HUES48 (cell line): ENCODE measurements around the gene COQ7.
A peak's percentile ranks its signal among the peaks of the same experiment; 100 is the strongest.

ENCODE experiments used
- H3K27ac ChIP-seq: one replicate; pipeline ENCODE4 v1.7.0; 2013; ENCODE audit warnings: low read depth, low read length, inconsistent platforms
- H3K27me3 ChIP-seq: 2 replicates; pipeline ENCODE4 v1.6.1; 2013; ENCODE audit warnings: mild to moderate bottlenecking, low read length; ENCODE audit not compliant: control insufficient read depth, insufficient read depth
- H3K36me3 ChIP-seq: 2 replicates; pipeline ENCODE4 v1.6.1; 2013; ENCODE audit warnings: low read length; ENCODE audit not compliant: control insufficient read depth, insufficient read depth
- H3K4me1 ChIP-seq: 2 replicates; pipeline ENCODE4 v1.6.1; 2013; ENCODE audit warnings: mild to moderate bottlenecking, low read length; ENCODE audit not compliant: control insufficient read depth, insufficient read depth
- H3K4me3 ChIP-seq: 2 replicates; pipeline ENCODE4 v1.5.1; 2013; ENCODE audit warnings: mild to moderate bottlenecking, low read depth, low read length
- H3K9ac ChIP-seq: 2 replicates; pipeline ENCODE4 v1.6.1; 2013; ENCODE audit warnings: mild to moderate bottlenecking, low read depth, low read length, moderate library complexity
- H3K9me3 ChIP-seq: 2 replicates; pipeline ENCODE4 v1.6.1; 2013; ENCODE audit warnings: low read length; ENCODE audit not compliant: control insufficient read depth, insufficient read depth

Gene COQ7

GRCh38 chr16:19067349-19068236 is at the start of gene COQ7:
TSS of gene COQ7 (plus strand) at chr16:19067614. CDS start at chr16:19067665, 51 bp downstream.
- no peaks in the 10 kb centered on the region for H3K27me3 ChIP-seq

GRCh38 chr16:19020689-19021088 is 46.7 kb upstream of the COQ7 start:
- no peak overlapping the region for H3K27ac ChIP-seq
- no peak overlapping the region for H3K4me3 ChIP-seq
- no peaks in the 10 kb centered on the region for H3K4me1 ChIP-seq
- peaks cover 10% of the 10 kb centered on the region; the same call in 1 of the 2 replicates for H3K36me3 ChIP-seq
- no peaks in the 10 kb centered on the region for H3K27me3 ChIP-seq
- H3K9ac ChIP-seq = no peak overlapping the region
- no peaks in the 10 kb centered on the region for H3K9me3 ChIP-seq

More at GRCh38 chr16:19067349-19068236, at the start of gene COQ7:
- H3K36me3 ChIP-seq = peaks cover 4% of the 10 kb centered on the region; the same call in 1 of the 2 replicates
- peak within 1 kb of the TSS; percentile 86 for H3K4me3 ChIP-seq
- peak within 1 kb of the TSS; percentile 100 for H3K27ac ChIP-seq
- no peaks in the 10 kb centered on the region for H3K9me3 ChIP-seq
- H3K9ac ChIP-seq = peak within 1 kb of the TSS; percentile 98
- no peaks in the 10 kb centered on the region; the same call in 1 of the 2 replicates for H3K4me1 ChIP-seq

DNA sequence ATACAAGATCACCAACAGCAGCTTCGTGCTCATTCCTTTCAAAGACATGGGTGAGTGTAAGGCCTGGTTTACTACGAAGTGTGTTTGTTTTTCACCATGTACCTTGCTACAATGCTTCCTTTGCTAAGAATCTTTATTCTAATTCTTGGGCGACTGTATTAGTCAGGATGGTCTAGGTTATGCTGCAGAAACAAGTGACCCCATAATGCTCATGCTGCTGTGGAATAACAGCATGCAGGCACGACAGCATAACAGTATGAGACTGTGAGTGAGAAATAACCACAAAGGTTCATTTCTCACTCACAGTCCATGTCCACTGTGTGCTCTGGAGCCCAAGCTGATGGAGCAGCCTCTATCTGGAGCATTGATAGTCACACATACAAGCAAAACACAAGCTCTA is 45.7 kb upstream of the COQ7 start:
- Histone ChIP-seq H3K36me3 (peaks cover 7% of the 10 kb centered on the region; the same call in 1 of the 2 replicates), H3K4me3 (no peak overlapping the region), H3K9ac (no peak overlapping the region), H3K9me3 (no peaks in the 10 kb centered on the region), H3K27ac (no peak overlapping the region), H3K27me3 (no peaks in the 10 kb centered on the region), H3K4me1 (no peaks in the 10 kb centered on the region)

- Histone ChIP-seq H3K9me3 (no peaks in the 10 kb centered on the region), H3K36me3 (peaks cover 4% of the 10 kb centered on the region; the same call in 1 of the 2 replicates), H3K27me3 (no peaks in the 10 kb centered on the region), H3K9ac (no peak overlapping the region), H3K4me1 (no peaks in the 10 kb centered on the region), H3K27ac (no peak overlapping the region), H3K4me3 (no peak overlapping the region)
These were observed 40.0 kb upstream of the COQ7 start for GRCh38 chr16:19027416-19027815.

DNA sequence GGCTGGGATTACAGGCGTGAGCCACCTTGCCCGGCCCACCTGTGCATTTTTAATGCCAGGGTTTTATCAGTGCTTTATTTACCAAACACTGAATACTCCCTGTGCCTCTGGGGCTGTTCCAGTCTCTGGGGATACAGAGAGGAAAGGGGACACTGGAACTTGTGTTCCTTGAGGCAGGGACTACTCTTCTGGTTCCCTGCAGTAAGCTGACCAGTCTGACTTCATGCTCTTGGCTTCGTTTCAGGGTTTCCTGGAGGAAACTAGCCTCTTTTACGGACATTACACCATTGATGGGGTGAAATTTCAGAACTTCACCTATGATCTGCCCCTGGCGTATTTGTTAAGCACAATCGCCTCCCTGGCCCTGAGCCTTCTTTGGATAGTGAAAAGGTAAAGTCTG is 37.4 kb upstream of the COQ7 start:
- no peak overlapping the region for H3K4me3 ChIP-seq
- H3K9me3 ChIP-seq = no peaks in the 10 kb centered on the region
- H3K27me3 ChIP-seq = no peaks in the 10 kb centered on the region
- no peak overlapping the region for H3K9ac ChIP-seq
- no peak overlapping the region for H3K27ac ChIP-seq
- H3K36me3 ChIP-seq = 0 out of 2 replicates have a peak, but pooled peaks cover 4% of the 10 kb centered on the region
- no peaks in the 10 kb centered on the region for H3K4me1 ChIP-seq

DNA sequence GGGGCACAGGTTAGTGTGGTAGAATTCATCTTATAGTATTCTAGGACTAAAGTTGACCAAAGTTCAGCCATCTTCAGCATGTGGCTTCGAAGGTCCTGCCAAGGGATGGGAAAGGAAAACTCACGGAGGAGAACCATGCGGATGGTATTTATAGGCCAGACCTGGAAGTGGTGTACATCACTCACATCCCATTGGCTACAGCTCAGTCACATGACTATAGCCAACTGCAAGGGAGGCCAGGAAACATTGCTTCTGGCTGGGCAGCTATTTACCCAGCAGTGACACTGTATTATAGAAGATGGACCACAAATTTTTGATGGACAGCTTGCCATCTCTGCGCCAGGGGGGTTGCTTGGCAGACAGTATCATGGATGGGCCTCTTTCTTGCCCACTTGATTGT is 35.7 kb upstream of the COQ7 start:
- Histone ChIP-seq H3K27me3 (no peaks in the 10 kb centered on the region), H3K36me3 (0 out of 2 replicates have a peak, but pooled peaks cover 4% of the 10 kb centered on the region), H3K9ac (no peak overlapping the region), H3K4me1 (no peaks in the 10 kb centered on the region), H3K27ac (no peak overlapping the region), H3K9me3 (no peaks in the 10 kb centered on the region), H3K4me3 (no peak overlapping the region)

DNA sequence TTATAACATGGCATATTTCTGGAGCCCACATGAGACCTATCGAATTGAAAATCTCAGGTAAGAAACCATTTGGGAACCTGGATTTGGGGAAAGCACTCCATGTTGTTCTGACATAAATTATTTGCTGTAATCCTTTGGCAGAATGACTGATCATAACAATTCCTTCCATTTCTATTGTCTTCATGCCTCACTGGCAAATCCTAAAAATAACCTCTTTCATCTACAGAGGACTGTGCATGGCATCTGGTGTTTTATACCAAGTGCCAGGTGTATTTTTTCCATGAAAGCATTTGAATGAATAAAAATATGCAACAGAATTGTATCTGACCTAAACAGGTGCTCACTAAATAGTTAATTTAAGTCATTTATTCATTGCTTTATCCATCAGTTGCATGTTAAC is 33.7 kb upstream of the COQ7 start:
- Histone ChIP-seq H3K27me3 (no peaks in the 10 kb centered on the region), H3K9me3 (no peaks in the 10 kb centered on the region), H3K4me3 (no peak overlapping the region), H3K9ac (no peak overlapping the region), H3K36me3 (no peaks in the 10 kb centered on the region), H3K27ac (no peak overlapping the region), H3K4me1 (no peaks in the 10 kb centered on the region)

GRCh38 chr16:19040400-19040799 is 27.0 kb upstream of the COQ7 start:
- no peak overlapping the region for H3K9ac ChIP-seq
- H3K9me3 ChIP-seq = no peaks in the 10 kb centered on the region
- no peak overlapping the region for H3K4me3 ChIP-seq
- H3K27ac ChIP-seq = no peak overlapping the region
- 0 out of 2 replicates have a peak, but pooled peaks cover 3% of the 10 kb centered on the region for H3K36me3 ChIP-seq
- no peaks in the 10 kb centered on the region for H3K27me3 ChIP-seq
- H3K4me1 ChIP-seq = no peaks in the 10 kb centered on the region

- no peak overlapping the region for H3K4me3 ChIP-seq
- H3K27me3 ChIP-seq = no peaks in the 10 kb centered on the region
- no peak overlapping the region for H3K27ac ChIP-seq
- H3K9me3 ChIP-seq = no peaks in the 10 kb centered on the region
- H3K4me1 ChIP-seq = no peaks in the 10 kb centered on the region
- H3K9ac ChIP-seq = no peak overlapping the region
- peaks cover 14% of the 10 kb centered on the region; the same call in 1 of the 2 replicates for H3K36me3 ChIP-seq
These were observed 22.6 kb upstream of the COQ7 start for GRCh38 chr16:19044769-19045168.

DNA sequence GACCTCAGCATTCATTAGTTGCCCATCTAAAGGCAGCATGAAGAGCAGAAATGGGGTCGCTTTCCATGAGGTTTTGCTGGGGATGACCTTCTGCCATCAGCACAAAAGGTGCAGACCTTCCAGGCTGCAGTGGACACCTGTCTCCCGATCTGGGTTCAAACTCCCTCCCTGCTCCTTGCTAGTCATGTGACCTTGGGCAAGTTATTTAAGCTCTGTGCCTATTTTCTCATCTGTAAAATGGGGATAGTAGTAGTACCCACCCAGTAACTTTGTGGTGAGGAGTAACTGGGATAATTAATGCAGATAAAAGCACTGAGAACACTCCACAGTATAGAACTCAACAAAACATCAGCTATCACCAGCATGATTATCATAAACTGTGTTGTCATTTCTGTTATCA is 21.4 kb upstream of the COQ7 start:
- no peak overlapping the region for H3K4me3 ChIP-seq
- no peaks in the 10 kb centered on the region for H3K27me3 ChIP-seq
- no peak overlapping the region for H3K9ac ChIP-seq
- no peak overlapping the region for H3K27ac ChIP-seq
- H3K36me3 ChIP-seq = peaks cover 14% of the 10 kb centered on the region; the same call in 1 of the 2 replicates
- no peaks in the 10 kb centered on the region for H3K4me1 ChIP-seq
- no peaks in the 10 kb centered on the region for H3K9me3 ChIP-seq

- no peaks in the 10 kb centered on the region for H3K4me1 ChIP-seq
- H3K9ac ChIP-seq = no peak overlapping the region
- no peaks in the 10 kb centered on the region for H3K27me3 ChIP-seq
- H3K27ac ChIP-seq = no peak overlapping the region
- no peak overlapping the region for H3K4me3 ChIP-seq
- H3K9me3 ChIP-seq = no peaks in the 10 kb centered on the region
- no peaks in the 10 kb centered on the region for H3K36me3 ChIP-seq
These were observed 4.7 kb upstream of the COQ7 start for GRCh38 chr16:19062706-19063105.
